ENCODE data around the gene MFRP. TPM values are rescaled to one million over a fixed set of nuclear protein-coding genes. Genes with fewer than 3 reads are reported as not detected.

MFRP gene
- total and polyA plus RNA-seq, 9 of the 15 experiments (the other 6 are each of a cell fraction or from before 2014, with no cell fraction given): not detected

DNA sequence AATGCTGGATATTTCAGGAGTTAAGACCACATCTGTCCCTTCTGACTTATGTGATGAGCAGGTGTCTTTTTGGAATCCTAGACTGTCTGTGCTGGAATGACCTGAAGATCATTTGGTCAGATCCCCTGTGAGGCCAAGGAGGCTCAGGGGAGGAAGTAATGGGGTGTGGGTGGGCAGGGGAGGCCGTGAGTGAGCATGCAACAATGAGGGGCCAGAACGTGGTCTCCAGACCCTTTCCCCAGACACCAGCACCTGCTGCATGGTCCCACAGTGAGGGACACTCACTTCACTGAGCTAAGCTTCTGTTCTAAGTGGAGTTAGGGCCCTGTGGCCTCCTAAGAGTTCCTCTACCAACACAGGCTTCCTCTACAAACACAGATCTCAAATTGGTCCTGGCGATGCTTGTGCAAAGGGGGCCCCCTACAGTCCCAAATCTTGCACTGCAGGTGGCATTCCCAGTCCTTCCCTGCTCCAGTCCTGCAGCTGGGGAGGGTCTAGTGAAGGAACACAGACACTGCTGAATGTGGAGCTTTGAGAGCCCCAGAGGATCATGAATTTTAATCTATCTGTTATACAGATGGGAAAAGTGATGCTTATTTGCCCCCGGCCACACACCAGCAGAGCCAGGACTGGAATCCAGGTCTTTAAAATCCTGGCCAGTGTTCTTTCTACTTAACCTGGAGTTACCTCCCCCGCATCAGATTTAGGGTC lies 27.6 kb upstream of the MFRP start (continued):
- TF ChIP-seq DPF2 (IDR thresholded peaks at IDR 0.05): no peak

DNA sequence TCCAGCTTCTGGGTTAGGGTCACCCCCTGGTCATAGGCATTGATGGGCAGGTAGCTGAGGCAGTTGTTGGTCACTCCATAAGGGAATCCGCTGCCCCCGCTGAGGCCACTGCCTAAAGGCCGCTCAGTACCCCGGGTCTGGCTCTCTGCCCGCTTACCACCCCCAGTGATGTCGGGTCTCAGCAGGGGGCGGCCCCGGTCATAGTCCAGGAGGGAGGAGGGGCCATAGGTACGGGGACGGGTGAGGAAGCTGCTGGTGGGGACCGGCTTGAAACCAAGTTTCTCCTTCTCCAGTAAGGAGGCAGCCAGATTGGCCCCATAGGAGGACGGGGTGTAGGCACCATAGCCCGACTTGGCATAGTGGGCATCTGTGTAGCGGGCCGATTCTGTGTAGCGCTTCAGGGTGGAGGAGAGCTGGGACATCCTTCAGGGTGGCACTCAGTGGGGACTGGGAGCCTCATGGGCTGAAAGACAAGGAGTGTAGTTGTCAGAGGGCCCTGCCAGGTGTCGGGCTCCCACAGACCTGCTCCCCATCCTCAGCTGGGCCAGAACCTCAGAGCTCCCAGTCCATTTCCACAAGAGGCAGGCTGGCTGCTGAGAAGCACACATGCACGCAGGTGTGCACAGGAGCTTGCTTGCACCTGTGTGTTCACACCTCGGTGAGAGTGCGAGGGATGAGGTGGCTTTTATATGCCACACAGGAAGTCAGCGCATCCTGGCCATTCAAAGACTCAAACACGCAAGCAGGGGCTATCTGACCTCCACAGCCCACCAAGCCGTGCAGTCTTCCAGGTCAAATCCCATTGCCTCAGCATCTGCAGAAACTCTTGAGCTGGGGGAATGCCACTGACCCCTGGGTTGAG lies 26.8 kb upstream of the MFRP start:
- ChIA-PET CTCF (ENCODE audit: low intra/inter-chr PET ratio) (interaction anchor here (0.5 to 5.9 kb wide), 2 partner anchors 17 to 102 kb away, joined by 3 to 41 read pairs; no protein-coding TSS in a partner anchor), POLR2A (interaction anchor here (0.5 to 3.7 kb wide), 7 partner anchors 8 to 1859 kb away, joined by 3 to 24 read pairs (median 3); no protein-coding TSS in a partner anchor)
- Histone ChIP-seq H3K9me3 (replicated peaks; ENCODE audit: control insufficient read depth, insufficient read depth, low read depth, low read length) (no peaks in the 10 kb centered on the region), H2AFZ (ENCODE audit: low read depth, low read length) (no peak overlapping the region), H3K9ac (ENCODE audit: insufficient read depth in 1 of 2, low read depth in 2 of 2, low read length in 2 of 2) (peak overlapping the region in 1 of 2 experiments; percentile 49; a peak in 2 of 4 replicates), H3K27me3 (ENCODE audit: control insufficient read depth in 2 of 2, insufficient read depth in 2 of 2, low read length in 2 of 2) (no peaks in the 10 kb centered on the region), H3K4me3 (no peak overlapping the region), H3K4me2 (ENCODE audit: insufficient read depth, low read length) (no peak overlapping the region), H3K9me1 (ENCODE audit: control insufficient read depth, insufficient read depth, low read length) (no peaks in the 10 kb centered on the region), H4K20me1 (replicated peaks; ENCODE audit: control insufficient read depth, insufficient read depth, low read length) (peaks cover 5% of the 10 kb centered on the region; the same call in 1 of the 2 replicates), H3K27ac (ENCODE audit: extremely low read depth, low read depth, low read length) (no peak overlapping the region), H3K4me1 (replicated peaks in 1 of 2; ENCODE audit: control insufficient read depth in 2 of 2, insufficient read depth in 2 of 2, low read length in 2 of 2) (peaks cover 65 to 77% of the 10 kb centered on the region in 2 experiments), H3K79me2 (ENCODE audit: control insufficient read depth, insufficient read depth, low read length) (peaks cover 12% of the 10 kb centered on the region; the same call in 1 of the 3 replicates), H3K36me3 (ENCODE audit: control insufficient read depth, insufficient read depth, low read length) (peaks cover 27% of the 10 kb centered on the region; the same call in 1 of the 3 replicates)
- in situ Hi-C loops (cut with MboI) (no loop called here), intact Hi-C loops (cut with micrococcal nuclease) (loop anchor here (5.0 kb wide), 1 partner anchor 36 kb away; no protein-coding TSS in a partner anchor)
- WGBS (ENCODE audit: insufficient coverage, low coverage, missing lambda C conversion rate): 78% methylated on average over 19 of the region's 23 CpGs
- DNase-seq (ENCODE audit: extremely low read depth in 1 of 4, low spot score in 3 of 4) (no peak), FAIRE-seq (no peak), ATAC-seq (no peak)
- BruUV-seq (replicated peaks): no TSS peak
- TF ChIP-seq, protein P1, sequence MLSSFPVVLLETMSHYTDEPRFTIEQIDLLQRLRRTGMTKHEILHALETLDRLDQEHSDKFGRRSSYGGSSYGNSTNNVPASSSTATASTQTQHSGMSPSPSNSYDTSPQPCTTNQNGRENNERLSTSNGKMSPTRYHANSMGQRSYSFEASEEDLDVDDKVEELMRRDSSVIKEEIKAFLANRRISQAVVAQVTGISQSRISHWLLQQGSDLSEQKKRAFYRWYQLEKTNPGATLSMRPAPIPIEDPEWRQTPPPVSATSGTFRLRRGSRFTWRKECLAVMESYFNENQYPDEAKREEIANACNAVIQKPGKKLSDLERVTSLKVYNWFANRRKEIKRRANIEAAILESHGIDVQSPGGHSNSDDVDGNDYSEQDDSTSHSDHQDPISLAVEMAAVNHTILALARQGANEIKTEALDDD (IDR thresholded peaks at IDR 0.05): no peak
- TF ChIP-seq, protein P2, sequence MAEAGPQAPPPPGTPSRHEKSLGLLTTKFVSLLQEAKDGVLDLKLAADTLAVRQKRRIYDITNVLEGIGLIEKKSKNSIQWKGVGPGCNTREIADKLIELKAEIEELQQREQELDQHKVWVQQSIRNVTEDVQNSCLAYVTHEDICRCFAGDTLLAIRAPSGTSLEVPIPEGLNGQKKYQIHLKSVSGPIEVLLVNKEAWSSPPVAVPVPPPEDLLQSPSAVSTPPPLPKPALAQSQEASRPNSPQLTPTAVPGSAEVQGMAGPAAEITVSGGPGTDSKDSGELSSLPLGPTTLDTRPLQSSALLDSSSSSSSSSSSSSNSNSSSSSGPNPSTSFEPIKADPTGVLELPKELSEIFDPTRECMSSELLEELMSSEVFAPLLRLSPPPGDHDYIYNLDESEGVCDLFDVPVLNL (CRISPR knock-in tag; IDR thresholded peaks at IDR 0.05; ENCODE audit: low read depth): 0 out of 2 replicates have a peak, but pooled peaks have one; percentile 7

All from K562 (cell line).